HTR-8/SVneo (cell line): ENCODE results near the gene ELMO1.

Experiments used
- DNase-seq: peaks from one replicate; pipeline ENCODE4 v3.0.0; 2011; ENCODE audit warnings: low spot score, mixed read lengths; ENCODE audit not compliant: insufficient read length
- FAIRE-seq: peaks from 2 replicates; lab custom pipeline; 2011; peaks lifted over from hg19 to GRCh38; lab: Jason Lieb, UNC

Gene ELMO1

DNA sequence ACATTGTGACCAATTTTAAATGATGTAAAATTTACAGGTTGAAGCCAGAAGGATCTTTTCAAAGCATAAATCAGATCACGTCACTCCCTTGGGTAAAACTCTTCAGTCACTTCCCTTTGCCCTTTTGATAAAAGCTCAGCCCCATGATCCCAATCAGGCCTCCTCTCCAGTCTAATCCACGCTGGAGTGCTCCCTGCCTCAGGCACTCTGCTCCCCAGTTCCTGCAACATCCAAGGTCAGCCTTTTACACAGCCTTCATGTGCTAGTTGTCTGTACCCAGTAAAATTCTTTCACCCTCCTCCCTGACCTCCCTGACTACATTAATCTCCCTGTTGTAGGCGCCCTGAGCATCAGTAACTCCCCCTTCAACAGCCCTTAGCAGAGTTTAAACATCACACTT is 14.1 kb downstream of the ELMO1 start:
- DNase-seq: no peak
- no peak for FAIRE-seq

DNA sequence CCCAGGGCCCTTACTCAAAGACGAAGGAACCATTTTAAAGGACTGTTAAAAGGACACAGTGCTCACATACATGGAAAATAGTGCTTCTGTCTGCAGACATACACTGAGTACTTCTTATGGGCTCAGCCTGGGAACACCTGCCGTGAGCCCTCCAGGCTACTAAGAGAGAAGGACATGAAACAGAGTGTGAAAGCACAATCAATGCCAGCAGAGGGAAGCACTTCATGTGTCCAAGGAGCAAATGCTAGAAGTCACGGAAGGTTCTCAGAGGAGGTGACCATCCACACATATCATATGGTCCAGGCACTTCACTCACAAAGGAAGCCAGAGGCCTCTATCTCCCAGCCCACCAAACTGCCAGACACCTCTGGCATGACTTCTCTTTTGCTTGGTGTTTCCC is 15.5 kb downstream of the ELMO1 start:
- DNase-seq (no peak), FAIRE-seq (no peak)

DNA sequence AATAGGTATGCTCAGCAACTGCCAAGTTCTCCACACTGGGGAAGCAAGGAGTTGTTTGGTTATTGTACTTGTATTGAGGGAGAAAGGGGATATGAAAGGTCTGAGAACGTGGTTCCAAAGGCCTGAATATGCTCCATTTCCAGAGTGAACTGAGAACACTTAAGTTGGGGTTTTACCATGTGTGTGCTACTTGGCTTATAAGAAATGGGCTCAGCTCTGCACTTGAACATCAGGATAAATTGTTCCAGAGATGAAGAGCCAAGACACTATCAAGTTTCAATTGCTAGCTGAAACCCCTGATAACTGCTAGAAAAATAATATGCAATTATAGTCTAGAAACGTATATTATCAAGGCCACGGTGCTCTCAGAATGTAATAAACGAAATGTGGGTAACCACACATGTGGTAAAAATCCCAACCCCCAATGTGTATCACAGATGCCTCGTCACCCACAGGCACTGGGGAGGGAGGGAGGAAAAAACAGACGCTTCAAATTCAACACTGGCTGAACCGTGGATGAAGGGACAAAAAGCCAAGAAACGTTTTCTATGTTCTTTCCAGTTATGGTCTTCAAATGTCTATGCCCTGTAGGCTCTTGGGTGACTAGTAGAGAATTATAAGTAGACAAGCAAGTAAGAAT is 16.3 kb downstream of the ELMO1 start:
- FAIRE-seq (no peak), DNase-seq (no peak)

DNA sequence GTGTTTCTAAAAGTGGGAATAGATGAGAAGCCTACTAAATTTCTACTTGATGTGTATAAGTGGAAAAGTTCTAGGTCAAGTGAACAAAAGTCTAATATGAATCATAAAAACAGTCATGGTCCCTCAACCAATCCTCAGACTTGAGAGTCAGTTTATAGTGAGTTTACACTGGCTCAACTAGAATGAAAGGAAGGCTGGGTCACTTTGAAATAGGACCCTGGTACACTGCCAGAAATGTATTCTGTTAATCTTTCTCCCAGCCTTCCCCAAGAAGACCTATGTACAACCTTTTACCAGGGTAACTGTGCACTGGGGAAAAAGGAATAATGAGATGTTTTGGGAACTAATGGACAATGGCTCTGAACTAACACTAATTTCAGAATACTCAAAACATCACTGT is 17.3 kb downstream of the ELMO1 start:
- DNase-seq (no peak), FAIRE-seq (no peak)

DNA sequence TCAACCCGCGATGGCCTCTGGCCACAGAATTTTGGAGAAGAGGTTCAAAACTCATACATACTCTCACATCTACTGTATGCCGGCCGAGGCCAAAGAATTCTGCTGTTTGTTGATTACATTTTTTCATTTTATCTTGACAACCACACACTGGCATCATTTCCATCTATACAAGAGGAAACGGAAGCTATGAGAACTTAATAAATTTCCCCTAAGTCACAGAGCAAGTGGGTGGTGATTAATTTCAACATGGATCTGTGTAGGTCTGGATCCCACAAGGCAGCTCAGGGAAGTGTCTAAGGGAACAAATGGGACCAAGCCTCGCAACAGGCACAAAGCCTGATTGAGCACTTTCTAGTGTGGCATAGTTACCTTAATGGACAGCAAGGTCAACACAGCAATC is 18.0 kb downstream of the ELMO1 start:
- DNase-seq (no peak), FAIRE-seq (no peak)

DNA sequence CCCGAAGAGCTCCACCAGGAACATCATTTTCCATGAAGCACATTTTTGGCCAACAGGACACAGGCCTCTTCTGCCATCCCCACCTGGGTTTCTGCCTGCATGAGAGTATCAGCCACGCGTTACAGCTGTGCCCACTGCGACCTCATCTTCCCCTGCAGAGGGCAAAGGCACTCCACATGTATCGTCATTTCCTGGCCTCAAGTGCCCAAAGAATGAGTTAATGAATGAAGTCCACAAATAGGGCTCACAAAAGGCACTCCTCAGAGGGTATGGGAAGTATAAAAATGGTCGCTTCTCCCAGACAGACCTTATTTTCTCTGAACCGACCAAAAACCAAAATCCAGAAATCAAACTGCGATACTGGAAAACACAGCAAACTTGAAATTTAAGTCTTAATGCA is 18.5 kb downstream of the ELMO1 start:
- FAIRE-seq (no peak), DNase-seq (no peak)

DNA sequence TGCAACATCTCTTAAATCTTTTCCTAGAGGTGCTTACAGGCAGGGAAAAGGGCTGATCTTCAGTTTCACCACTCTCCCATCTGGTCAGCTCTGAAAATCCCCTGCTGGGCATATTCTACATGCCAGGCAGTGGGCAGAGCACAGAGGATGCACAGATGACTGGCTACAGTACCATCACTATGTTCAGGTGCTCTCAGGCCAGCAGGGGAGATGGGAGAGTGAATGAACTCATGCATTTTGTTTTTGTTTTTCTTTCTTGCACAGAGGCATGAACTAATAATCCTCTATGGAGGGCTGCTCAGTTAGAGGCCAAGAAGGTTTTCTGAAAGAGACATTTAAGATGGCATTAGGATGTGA is 19.3 kb downstream of the ELMO1 start:
- FAIRE-seq: no peak

DNA sequence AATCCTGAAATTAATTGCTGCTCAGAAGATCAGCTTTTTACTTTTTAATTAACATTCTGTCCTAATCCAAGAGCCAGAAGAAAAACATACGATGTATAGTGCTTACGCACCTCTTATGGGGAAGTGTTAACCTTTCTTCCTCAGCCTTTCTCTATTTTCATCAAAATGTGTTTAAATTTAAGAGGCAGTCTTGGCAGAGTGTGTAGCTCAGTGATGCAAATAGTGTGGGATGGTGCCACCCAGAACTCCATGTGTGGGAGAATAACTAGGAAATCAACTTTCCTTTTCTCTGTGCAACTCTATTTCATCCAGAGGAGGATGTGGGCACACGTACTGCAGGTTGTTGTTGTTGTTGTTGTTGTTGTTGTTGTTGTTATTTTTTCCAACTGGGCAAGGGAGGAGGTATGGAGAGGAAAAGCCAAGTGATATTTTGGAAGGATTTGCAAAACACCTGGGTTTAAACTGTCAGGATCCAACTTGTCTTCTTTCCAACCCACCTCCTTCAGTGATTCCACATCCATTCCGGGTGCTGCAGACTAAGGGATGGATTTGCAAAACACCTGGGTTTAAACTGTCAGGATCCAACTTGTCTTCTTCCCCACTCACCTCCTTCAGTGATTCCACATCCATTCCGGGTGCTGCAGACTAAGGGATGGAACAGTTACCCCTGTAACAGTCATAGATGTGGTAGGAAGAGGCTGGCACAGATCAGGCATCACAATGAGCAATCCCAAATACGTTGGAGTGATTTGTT is 19.8 kb downstream of the ELMO1 start:
- DNase-seq (no peak), FAIRE-seq (no peak)

More for the DNA sequence above, 19.3 kb downstream of the ELMO1 start:
- no peak for DNase-seq

DNA sequence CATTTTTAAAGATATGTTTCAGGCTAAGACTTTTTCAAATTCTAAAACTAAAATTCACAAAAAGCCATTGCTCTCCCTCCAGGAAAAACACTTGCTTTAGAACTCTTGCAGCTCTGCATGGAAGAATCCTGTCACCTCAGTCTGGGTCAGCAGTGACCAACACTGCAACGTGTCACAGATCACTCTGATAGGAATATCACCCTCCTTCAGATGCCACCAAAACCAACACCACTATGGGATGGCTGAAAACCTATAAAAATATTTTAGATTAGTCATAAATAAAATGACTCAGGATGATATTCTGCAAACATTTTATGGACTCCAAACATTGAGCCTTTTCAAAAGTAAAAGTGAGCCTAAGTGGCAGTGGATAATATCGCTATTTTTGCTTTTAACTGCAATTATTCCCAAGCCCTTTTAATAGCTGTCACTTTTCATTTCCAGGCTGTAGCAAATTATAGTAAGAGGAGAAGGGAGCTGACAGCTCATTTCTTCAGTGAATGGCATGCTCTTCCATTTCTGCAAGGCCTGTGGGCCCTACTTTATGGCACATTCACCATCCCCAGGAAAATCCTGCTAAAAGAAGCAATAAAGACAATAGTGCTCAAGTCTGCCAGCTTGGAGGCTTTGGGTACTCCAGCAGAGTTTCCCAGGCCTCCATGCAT is 21.3 kb downstream of the ELMO1 start:
- no peak for FAIRE-seq

DNA sequence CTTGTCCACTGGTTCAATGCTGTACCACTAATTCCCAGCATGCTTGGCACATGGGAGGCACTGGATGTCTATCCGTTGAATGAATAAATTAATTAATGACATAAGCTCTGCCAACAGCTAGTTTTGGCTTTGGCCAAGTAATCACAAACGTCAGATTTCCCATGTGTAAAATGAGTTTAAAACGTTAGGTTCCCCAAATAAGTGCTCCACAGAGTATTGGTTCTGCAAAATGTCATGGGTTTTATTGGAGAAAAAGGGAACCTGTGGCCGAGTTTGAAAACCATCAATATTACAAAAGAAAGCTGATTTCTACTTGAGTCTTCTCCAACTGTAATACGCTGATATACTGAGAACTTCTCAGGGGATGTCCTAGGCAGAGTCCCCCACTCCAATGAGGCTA is 23.2 kb downstream of the ELMO1 start:
- DNase-seq: no peak

More for the DNA sequence above, 21.3 kb downstream of the ELMO1 start:
- no peak for DNase-seq

DNA sequence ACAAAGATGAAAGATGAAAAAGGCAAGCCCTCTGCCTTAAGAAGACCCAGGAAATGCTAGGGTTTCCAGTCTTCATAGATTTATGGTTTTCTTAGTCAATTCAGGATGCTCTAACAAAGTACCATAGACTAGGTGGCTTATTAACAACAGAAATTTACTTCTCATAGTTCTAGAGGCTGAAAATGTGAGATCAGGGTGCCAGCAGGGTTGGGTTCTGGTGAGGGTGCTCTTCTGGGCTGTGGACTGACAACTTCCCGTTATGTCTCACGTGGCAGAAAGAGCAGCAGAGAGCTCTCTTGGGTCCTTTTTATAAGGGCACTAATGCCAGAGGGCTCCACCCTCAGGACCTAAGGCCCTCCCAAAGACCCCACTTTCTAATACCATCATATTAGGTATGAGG is 23.7 kb downstream of the ELMO1 start:
- no peak for DNase-seq
- FAIRE-seq: no peak

More for the DNA sequence above, 23.2 kb downstream of the ELMO1 start:
- FAIRE-seq: no peak

DNA sequence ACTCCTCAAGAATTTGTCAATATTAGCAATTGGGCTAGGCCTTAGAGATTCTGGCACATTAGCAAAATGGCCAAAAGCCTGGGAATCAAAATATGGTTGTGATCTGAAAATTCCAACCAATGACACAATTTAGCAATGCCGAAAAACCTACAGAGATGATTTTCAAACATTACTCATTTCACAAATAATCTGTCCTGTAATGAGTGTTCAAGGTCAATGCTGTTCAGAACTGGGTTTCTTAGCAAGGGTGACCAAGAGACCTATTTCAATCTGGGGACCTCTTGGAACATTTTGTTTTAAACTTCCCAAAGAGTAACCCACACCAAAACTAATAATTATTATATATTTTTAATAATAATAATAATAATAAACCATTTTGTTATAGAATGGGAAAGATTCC is 24.1 kb downstream of the ELMO1 start:
- no peak for FAIRE-seq
- no peak for DNase-seq

DNA sequence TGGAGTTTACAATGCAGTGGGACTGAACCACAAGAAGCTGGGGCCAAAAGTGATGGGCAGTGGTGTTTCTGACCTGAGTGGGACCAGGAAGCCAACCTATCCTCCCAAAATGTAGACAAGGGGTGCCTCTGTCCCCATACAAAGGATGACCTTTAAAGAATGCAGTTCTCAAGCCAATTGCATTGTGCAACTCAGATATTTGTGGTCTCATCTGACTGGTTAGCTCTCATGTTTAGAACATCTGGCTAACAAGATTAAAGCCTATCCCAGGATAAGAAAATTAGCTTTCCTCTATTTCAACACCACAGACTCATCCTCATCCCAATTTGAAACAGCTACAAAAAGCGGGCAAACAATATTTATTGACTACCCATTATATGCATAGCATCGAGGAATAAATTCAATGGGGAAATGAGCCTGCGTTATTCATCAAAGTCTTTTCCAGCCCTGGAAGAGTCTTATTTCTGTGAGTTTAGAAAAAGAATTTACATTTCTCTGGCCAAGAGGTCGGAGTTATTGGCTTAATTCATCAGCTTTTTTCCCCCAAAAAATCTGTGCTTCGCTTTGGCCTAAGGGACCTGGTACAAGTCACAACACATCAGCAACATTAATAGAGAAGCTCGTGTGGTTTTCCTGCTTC is 26.7 kb downstream of the ELMO1 start:
- FAIRE-seq: no peak

DNA sequence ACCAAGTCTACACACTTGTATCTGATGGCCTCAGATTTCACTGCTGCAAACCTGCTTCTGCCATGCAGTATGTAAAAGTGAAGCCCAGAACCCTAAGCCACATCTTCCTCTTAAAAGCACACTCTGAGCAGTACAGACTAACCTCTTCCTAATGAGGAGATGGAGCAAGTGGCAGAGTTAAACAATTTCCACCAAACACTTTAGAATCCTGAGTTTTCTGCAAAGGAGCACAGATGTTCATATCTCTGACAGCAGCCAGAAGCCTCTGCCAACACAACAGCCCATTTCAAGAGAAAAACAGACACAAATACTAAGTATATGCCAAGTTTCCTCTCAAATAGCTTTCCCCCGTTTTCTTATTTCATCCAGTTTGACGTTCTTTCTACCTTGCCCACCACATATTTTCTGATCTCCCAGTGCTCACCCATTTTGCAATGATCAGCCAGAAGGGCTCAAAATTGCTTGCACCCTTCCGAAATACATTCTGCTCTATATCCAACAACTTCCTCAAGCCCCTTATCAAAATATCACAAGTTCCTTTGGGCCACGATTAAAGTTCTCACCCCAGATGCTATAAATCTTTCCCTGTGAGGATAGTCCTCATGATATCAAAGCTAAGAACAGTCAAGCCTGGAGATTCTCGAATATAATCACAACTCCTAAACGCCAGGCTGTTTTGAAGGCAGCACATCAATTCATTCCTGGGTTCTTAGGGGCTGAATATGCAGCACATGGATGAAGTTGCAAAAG is 27.5 kb downstream of the ELMO1 start:
- FAIRE-seq (no peak), DNase-seq (no peak)

More for the DNA sequence above, 26.7 kb downstream of the ELMO1 start:
- DNase-seq: no peak

DNA sequence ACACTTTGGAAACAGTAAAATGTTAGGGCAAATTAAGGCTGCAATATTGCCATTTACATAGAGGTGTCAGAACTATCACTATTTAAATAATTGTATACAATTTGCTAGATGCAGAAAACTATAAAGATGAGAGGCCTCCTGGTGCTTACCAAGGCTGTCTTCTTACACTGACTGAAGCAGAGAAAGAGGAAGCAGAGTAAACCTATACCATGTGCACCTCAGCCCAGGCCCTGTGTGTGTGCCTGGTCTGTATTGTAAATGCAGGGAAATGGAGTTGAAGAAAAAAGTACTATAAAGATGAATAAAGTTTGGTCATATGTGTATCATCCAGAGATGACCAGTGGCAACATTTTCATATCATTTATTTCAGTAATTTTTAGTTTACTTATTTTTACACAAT is 29.2 kb downstream of the ELMO1 start:
- DNase-seq: no peak

DNA sequence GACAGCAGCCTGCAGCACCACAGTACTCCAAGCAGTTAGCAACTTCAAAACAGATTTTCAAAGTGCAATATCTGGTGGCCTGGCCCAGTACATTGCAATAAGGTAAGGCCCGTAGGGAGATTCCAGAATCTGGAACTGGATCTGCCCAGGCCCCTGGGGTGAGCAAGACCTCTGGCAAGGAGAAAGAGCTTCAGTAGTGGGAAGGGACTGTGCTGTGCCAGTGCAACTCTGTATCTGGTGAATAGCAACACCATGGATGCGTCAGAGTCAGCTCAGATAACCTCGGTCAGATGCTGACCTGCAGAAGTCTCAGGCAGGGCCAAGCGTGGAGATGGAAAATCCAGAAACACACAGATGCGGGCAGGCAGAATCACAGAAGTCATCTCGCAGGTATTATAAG is 30.3 kb downstream of the ELMO1 start:
- DNase-seq (no peak), FAIRE-seq (no peak)

More for the DNA sequence above, 29.2 kb downstream of the ELMO1 start:
- FAIRE-seq: no peak

DNA sequence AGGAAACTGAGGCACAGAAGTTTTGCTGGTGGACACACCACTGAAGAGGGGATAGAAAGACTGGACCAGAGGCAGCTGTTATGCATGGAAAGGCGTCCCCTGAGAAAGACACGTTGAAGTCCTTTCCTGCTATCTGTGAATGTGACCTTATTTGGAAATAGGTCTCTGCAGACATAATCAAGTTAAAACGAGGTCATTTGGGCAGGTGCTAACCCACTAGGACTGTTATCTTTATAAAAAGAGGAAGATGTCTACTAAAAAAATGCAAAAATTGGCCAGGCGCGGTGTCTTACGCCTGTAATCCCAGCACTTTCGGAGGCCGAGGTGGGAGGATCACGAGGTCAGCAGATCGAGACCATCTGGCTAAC is 31.6 kb downstream of the ELMO1 start:
- FAIRE-seq (no peak), DNase-seq (no peak)

DNA sequence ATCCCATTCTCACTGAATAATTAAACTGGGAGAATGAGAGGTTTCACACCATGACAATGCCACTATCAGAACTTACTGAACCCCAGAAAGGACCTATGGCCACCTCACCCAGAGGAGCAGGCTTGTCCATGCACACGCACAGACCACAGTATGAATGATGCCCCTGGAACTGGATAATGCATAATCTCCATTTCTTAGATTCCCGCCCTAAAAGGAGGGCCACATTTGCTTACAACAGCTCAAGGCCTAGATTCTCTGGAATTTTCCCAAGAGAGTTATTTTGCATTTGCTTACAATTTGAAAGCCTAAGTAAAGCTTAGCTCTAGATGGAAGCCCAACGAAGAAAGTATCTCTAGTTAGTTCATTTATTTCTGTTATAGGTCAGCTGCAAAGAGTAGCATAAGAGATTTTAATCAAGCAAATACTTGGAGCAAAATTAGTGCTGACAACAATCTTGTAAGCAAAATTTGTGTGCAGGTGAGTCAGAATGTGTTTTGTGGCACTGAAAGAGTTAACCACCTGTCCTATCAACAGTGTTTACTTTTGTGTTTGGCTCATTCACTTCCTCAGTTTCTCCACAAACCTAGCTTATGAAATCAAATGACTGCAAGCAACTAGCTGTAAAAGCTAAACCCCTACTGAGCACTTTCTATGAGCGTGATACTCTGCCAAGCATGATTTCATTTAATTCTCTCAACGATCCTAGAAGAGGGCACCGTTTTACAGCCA is 32.1 kb downstream of the ELMO1 start:
- DNase-seq: no peak

DNA sequence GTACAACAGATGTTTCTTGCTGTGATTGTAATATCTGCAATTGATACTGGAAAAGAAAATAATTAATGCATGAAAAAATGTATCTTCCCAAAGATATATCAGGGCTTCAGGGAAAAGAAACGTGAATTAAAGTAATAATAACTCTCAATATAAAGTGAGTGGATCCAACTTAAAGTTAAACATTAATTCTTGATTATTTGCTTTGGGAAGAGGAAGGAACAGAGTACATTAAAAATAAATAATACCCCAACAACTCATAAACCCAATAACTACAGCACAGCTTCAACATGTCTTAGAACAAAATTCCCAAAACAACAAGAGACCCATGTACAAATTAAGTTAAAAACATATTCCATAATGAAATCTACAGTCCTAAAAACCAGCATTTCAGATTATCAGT is 33.0 kb downstream of the ELMO1 start:
- DNase-seq (no peak), FAIRE-seq (no peak)

More for the DNA sequence above, 32.1 kb downstream of the ELMO1 start:
- FAIRE-seq: no peak
